GM21717 (cell line): ENCODE measurements around the gene TMEM196.
"Not testable (repeated sequence)": the region's sequence is repeated elsewhere in the genome, so short reads cannot be mapped to it uniquely, and the experiment has no call there.

Experiments used
- ATAC-seq: cut with Tn5 transposase; IDR thresholded peaks from one replicate; pipeline ENCODE4 v1.9.1; 2021; ENCODE audit warnings: mild to moderate bottlenecking, moderate library complexity; ENCODE audit not compliant: unreplicated experiment

Gene TMEM196

DNA sequence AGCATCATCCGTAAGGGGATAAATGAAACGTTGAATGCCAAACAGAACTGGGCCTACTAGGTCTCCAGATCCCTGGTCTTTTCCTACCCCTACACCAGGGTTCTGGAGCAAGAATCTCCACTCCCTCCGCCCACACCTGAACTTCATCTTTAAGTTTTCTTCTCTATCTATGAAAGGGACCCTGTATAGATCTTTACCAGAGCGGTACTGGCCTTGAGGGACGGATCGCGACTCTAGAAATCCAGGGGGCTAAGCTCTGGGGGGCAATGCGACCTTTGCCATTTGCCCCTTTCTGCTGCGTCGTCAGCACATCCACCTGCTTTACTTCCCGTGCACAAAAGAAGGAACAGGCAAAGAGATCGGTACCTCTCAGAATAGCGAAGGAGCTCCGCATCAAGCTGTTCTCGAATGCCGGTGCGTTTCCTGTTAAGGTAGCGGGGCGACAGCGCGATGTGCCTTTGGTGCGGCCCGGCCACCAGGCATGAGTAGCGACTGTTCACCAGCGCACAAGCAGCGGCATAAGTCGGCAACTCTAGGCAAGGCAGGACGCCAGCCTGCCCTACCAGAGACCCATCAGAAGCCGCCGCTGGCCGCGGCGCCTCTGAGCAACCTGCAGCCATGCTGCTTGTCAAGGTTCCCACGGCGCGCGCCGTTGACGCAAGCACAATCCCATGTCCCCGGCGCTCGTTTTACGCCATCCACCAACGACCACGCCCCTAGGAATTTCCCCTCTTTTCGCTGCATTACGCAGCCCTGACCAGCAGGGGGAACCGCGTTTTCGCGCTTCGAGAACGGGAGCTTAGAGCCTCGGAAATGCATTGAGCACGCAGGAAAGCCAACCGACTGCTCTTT is 64.8 kb downstream of the TMEM196 start, which contains the start of gene POLR1F:
POLR1F (minus strand) TSS at position 641 of the 852 bp plus-strand sequence; CDS start at position 620, 21 bp downstream.
- ATAC-seq, result peak; percentile 99

DNA sequence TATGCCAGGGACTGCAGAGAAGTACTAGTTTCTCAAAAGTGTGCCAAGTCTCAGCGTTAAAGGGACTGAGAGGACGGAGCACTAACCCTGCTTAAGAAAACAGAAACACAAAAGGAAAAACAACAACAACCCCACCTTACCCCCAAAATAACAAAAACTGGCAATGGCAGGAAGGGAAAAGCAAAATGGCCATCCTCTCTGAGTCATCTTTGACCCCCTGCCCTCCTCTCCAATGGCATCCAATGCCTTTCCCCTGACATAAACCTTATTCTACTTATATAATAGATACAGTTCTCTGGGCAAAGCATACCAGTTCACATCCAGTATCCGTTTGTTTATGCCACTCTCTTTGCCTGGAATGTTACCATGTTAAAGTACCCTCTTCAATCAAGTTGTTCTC is 66.2 kb downstream of the TMEM196 start:
- no peak for ATAC-seq

DNA sequence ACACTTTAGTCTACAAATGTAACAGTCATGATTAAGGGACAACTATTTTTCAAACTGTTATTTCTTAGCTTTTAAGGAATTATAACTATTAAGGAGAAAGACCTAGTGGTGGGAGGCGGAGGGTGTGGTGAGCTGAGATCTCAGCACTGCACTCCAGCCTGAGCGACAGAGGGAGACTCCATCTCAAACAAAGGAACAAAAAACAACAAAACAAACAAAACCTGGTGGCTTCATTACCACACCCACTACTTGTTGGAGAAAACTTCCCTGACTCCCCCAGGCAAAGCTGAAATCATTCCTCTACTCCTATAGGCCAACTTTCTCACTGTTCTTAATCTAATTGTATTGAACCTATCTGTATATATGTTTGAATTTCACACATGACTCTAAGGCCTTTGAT is 67.8 kb downstream of the TMEM196 start:
- ATAC-seq, result no peak

GRCh38 chr7:19701471-19701870 is 71.9 kb downstream of the TMEM196 start:
- no peak for ATAC-seq

DNA sequence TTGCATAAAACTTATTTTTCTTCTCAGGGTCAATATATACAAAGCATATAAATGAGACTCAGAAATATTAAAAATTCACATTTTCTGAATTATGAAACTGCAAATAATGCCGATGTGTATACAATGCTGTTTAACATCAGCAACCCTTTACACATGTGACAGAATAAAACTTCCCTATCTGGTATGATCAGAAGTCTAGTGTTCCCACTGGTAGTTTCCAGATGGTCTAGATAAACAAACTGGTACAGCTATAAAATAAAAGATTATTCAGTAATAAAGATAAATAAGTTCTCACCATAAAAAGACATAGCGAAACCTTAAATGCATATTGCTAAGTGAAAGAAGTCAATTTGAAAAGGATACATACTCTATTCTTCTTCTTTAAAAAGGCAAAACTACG is 72.5 kb downstream of the TMEM196 start:
- no peak for ATAC-seq

DNA sequence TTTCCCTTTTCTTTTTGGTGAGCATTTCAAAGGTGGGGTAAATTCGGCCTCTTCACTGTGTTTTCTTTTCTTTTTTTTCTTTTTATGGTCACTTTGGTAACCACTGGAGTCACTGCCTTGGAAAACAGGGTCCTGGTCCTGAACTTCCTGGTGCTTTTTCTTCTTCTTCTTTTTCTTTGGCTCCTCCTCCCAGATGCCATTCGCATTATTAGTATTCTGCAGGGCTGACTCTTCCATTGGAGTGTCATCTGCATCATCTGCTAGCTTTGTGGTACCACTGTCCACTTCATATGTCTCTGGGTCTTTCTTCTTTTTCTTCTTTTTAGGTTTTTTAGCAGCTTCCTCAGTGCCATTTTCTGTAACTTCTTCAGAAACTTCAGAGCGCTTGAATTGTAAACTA is 75.1 kb downstream of the TMEM196 start:
- ATAC-seq, result no peak

DNA sequence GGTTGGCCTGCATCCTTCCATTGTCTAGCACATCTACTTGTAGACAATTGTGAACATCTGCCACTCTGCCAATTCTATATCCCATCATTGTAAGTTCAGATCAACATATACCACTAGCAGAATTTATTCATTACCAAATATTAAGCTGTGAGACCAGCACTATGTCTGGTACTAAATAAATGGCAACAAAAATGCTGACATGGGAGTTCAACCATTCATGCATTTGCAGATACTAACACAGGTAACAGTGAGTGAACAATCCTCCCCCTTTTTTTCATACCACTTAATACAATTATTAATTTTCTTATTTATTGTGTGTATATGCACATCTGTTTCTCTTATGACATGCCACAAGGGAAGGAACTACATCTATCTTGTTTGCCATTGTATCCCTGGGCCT is 76.5 kb downstream of the TMEM196 start:
- no peak for ATAC-seq

DNA sequence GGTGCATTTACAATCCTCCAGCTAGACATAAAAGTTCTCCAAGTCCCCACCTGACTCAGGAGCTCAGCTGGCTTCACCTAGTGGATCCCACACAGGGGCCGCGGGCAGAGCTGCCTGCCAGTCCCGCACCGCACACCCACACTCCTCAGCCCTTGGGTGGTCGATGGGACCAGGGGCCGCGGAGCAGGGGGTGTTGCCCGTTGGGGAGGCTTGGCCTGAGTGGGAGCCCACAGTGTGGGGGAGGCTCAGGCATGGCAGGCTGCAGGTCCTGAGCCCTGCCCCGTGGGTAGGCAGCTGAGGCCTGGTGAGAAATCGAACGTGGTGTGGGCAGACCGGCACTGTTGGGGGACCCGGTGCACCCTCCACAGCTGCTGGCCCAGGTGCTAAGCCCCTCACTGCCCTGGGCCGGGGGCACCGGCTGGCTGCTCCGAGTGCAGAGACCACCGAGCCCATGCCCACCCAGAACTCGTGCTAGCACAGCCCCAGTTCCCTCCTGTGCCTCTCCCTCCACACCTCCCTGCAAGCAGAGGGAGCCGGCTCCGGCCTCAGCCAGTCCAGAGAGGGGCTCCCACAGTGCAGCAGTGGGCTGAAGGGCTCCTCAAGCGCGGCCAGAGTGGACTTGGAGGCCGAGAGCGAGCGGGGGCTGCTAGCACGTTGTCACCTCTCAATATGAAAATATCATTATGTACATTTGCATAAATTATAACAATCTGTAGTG is 81.1 kb downstream of the TMEM196 start:
- ATAC-seq, result no peak

DNA sequence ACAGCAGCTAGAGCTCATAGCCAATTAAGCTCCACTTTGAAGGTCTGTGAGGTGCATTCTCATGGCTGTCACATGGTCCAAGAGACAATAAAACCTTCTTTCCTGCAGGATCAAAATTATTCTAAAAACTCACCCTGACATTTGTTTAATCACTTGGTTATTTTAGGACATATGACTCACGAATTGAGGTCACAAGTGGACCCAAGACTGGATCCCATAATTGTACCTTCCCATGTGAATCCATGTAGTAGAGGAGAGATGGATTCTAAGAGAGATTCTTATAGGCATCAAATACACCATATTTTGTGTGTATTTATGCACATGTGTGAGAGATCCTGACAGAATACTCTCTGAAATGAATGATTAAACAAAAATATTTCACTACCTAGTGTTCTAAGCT is 82.7 kb downstream of the TMEM196 start:
- no peak for ATAC-seq

GRCh38 chr7:19689130-19689529 is 84.3 kb downstream of the TMEM196 start:
- ATAC-seq, result not testable (repeated sequence)

- no peak for ATAC-seq
Measured at GRCh38 chr7:19681596-19681995, 91.8 kb downstream of the TMEM196 start.

DNA sequence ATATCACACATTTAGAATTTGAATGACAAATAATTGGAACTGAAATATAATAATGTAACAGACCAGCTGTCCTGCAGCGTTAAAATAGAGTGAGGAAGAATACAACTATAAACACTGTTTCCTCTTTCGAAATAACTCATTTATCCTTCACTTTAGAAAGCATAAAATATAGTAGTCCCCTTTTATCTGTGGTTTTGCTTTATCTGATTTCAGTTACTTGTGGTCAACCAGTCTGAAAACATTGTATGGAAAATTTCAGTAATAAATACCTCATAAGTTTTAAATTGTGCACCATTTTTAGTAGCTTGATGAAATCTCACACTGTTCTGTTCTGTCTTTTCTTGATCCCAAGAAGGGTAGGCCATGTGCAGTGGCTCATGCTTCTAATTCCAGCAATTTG is 96.2 kb downstream of the TMEM196 start:
- no peak for ATAC-seq

- ATAC-seq, result no peak
Measured at GRCh38 chr7:19675816-19676215, 97.6 kb downstream of the TMEM196 start.

GRCh38 chr7:19674266-19674960 is 99.0 kb downstream of the TMEM196 start:
- no peak for ATAC-seq

- ATAC-seq, result no peak
Measured at GRCh38 chr7:19670806-19671205, 102.6 kb downstream of the TMEM196 start.
